Liver (tissue), 9 donors: ENCODE measurements around the gene AK3. TPM values are rescaled to one million over a fixed set of nuclear protein-coding genes. Genes with fewer than 3 reads are reported as not detected.

Source experiments
- DNase-seq: peaks from one replicate; pipeline ENCODE4 v3.0.0-alpha.2; 2017; ENCODE audit warnings: low spot score
- H3K27ac ChIP-seq, 2 donors: one replicate each; pipeline ENCODE4 v1.7.0; 2013; ENCODE audit warnings: inconsistent platforms in 2 of 2, low read length in 2 of 2, control low read depth in 1 of 2, low read depth in 1 of 2, mild to moderate bottlenecking in 1 of 2
- H3K27me3 ChIP-seq, 4 donors: one replicate each; pipeline versions ENCODE4 v1.6.1 to v1.7.0; 2013; ENCODE audit warnings: low read length in 3 of 4, inconsistent platforms in 1 of 4, mild to moderate bottlenecking in 1 of 4, moderate library complexity in 1 of 4; ENCODE audit not compliant: control insufficient read depth in 4 of 4, insufficient read depth in 4 of 4
- H3K36me3 ChIP-seq, 4 donors: one replicate each; pipeline versions ENCODE4 v1.6.1 to v1.7.0; 2013; ENCODE audit warnings: low read length in 3 of 4, mild to moderate bottlenecking in 3 of 4, low read depth in 1 of 4, moderate library complexity in 1 of 4; ENCODE audit not compliant: control insufficient read depth in 4 of 4, insufficient read depth in 3 of 4
- H3K4me1 ChIP-seq, 4 donors: one replicate each; pipeline versions ENCODE4 v1.6.1 to v1.7.0; 2013; ENCODE audit warnings: low read length in 3 of 4, mild to moderate bottlenecking in 3 of 4, moderate library complexity in 1 of 4; ENCODE audit not compliant: control insufficient read depth in 4 of 4, insufficient read depth in 4 of 4
- H3K4me3 ChIP-seq, 3 donors: one replicate each; pipeline versions ENCODE4 v1.6.1 to v1.7.0; 2013; ENCODE audit warnings: low read length in 3 of 3, control low read depth in 1 of 3, low read depth in 1 of 3, mild to moderate bottlenecking in 1 of 3
- H3K9ac ChIP-seq, 2 donors: one replicate each; pipeline ENCODE4 v1.7.0; 2013; ENCODE audit warnings: low read length in 2 of 2, mild to moderate bottlenecking in 2 of 2, moderate library complexity in 2 of 2, control low read depth in 1 of 2, low read depth in 1 of 2
- H3K9me3 ChIP-seq, 4 donors: one replicate each; pipeline versions ENCODE4 v1.6.1 to v1.7.0; 2013; ENCODE audit warnings: low read length in 3 of 4; ENCODE audit not compliant: control insufficient read depth in 4 of 4
- ATF3 ChIP-seq: IDR thresholded peaks from 2 replicates; pipeline ENCODE4 v1.6.1; 2016; ENCODE audit warnings: antibody characterized with exemption
- CTCF ChIP-seq: fragments of 150-350 bp; IDR thresholded peaks from 2 replicates; pipeline ENCODE4 v1.5.1; 2017; ENCODE audit warnings: improper control_type of control experiment, low read depth, low read length; ENCODE audit not compliant: missing input control
- EGR1 ChIP-seq, 2 donors: IDR thresholded peaks; 2 replicates each; pipeline ENCODE4 v1.6.1; 2016 to 2018; ENCODE audit warnings: antibody characterized with exemption in 2 of 2, low read depth in 2 of 2
- FOXA1 ChIP-seq: IDR thresholded peaks from 2 replicates; pipeline ENCODE4 v1.6.1; 2016; ENCODE audit warnings: antibody characterized with exemption
- FOXA2 ChIP-seq: IDR thresholded peaks from 2 replicates; pipeline ENCODE4 v1.6.1; 2016; ENCODE audit warnings: antibody characterized with exemption
- GABPA ChIP-seq, 2 donors: IDR thresholded peaks in 1 of 2; conservative IDR thresholded peaks in 1 of 2; 2 replicates each; pipeline ENCODE4 v1.6.1; 2016; ENCODE audit warnings: antibody characterized with exemption in 2 of 2, mild to moderate bottlenecking in 1 of 2, moderate library complexity in 1 of 2
- HNF4A ChIP-seq, 2 donors: conservative IDR thresholded peaks; 2 replicates each; pipeline ENCODE4 v1.6.1; 2016; ENCODE audit warnings: antibody characterized with exemption in 2 of 2, mild to moderate bottlenecking in 2 of 2
- HNF4G ChIP-seq: IDR thresholded peaks from 2 replicates; pipeline ENCODE4 v1.6.1; 2016; ENCODE audit warnings: antibody characterized with exemption
- JUND ChIP-seq, 2 donors: IDR thresholded peaks; 2 replicates each; pipeline ENCODE4 v1.6.1; 2016; ENCODE audit warnings: antibody characterized with exemption in 2 of 2
- MAX ChIP-seq: IDR thresholded peaks from 2 replicates; pipeline ENCODE4 v1.6.1; 2016; ENCODE audit warnings: antibody characterized with exemption
- NR2F2 ChIP-seq: IDR thresholded peaks from 2 replicates; pipeline ENCODE4 v1.6.1; 2016; ENCODE audit warnings: antibody characterized with exemption
- RAD21 ChIP-seq, 2 donors: IDR thresholded peaks; 2 replicates each; pipeline ENCODE4 v1.6.1; 2016; ENCODE audit warnings: antibody characterized with exemption in 2 of 2, mild to moderate bottlenecking in 2 of 2
- REST ChIP-seq: IDR thresholded peaks from 2 replicates; pipeline ENCODE4 v1.6.1; 2016; ENCODE audit warnings: antibody characterized with exemption, mild to moderate bottlenecking
- RXRA ChIP-seq, 2 donors: IDR thresholded peaks; 2 replicates each; pipeline ENCODE4 v1.6.1; 2017 to 2018; ENCODE audit warnings: antibody characterized with exemption in 2 of 2, mild to moderate bottlenecking in 1 of 2
- SP1 ChIP-seq: IDR thresholded peaks from 2 replicates; pipeline ENCODE4 v1.6.1; 2018; ENCODE audit warnings: antibody characterized with exemption, mild to moderate bottlenecking
- TAF1 ChIP-seq: conservative IDR thresholded peaks from 2 replicates; pipeline ENCODE4 v1.6.1; 2016; ENCODE audit warnings: antibody characterized with exemption, mild to moderate bottlenecking
- YY1 ChIP-seq: IDR thresholded peaks from 2 replicates; pipeline ENCODE4 v1.6.1; 2016; ENCODE audit warnings: antibody characterized with exemption, mild to moderate bottlenecking
- ZBTB33 ChIP-seq: IDR thresholded peaks from 2 replicates; pipeline ENCODE4 v1.6.1; 2016; ENCODE audit warnings: antibody characterized with exemption
- WGBS: extraction: QIAGEN DNeasy Blood & Tissue Kit; methylation state at CpG from one replicate; pipeline ENCODE4 v1.1.7; 2013; 5-methylcytosine and 5-hydroxymethylcytosine counted together
- polyA plus RNA-seq, 2 donors: library from polyadenylated mRNA; stranded (reverse) in 1 of 2; unstranded in 1 of 2; fragments of 200-250 nt in 1 of 2; fragments of >200 nt in 1 of 2; fragmentation: Nextera tagmentation in 1 of 2; extraction: Ambion mirVana in 1 of 2; gene quantifications; one replicate each; pipeline versions ENCODE4 v1.2.1 to v1.2.3, GENCODE V29; 2013 to 2015
- total RNA-seq, 2 donors: library from RNA; depleted of rRNA; stranded (reverse); fragments of >200 nt; gene quantifications; one replicate each; pipeline ENCODE4 v1.2.3, GENCODE V29; 2014
- donor health status: healthy.
- donor health status: healthy.
- donor health status: healthy.
- donor health status: healthy.
- donor health status: healthy.

AK3 gene
- total and polyA plus RNA-seq, 4 donors: 70.6 to 181 (median 101) TPM

- no peak for DNase-seq
- Histone ChIP-seq H3K4me3 (no peak overlapping the region), H3K9ac (no peak overlapping the region), H3K9me3 (no peaks in the 10 kb centered on the region), H3K27me3 (no peaks in the 10 kb centered on the region), H3K4me1 (peaks cover 0 to 24% (median 6%) of the 10 kb centered on the region in 4 donors), H3K36me3 (no peaks in the 10 kb centered on the region), H3K27ac (no peak overlapping the region)
- 86% methylated on average over 2 of the region's 2 CpGs for WGBS
- TF ChIP-seq YY1 (no peak), RAD21 (IDR thresholded peaks at IDR 0.05) (no peak), MAX (no peak), SP1 (no peak), HNF4G (no peak), NR2F2 (no peak), ZBTB33 (no peak), FOXA1 (no peak), JUND (IDR thresholded peaks at IDR 0.05) (no peak), FOXA2 (no peak), EGR1 (IDR thresholded peaks at IDR 0.05; ENCODE audit: low read depth in 2 of 2) (no peak), REST (no peak), GABPA (IDR thresholded peaks at IDR 0.05 in 1 of 2, conservative IDR thresholded peaks at IDR 0.05 in 1 of 2) (no peak), ATF3 (no peak), TAF1 (no peak), HNF4A (conservative IDR thresholded peaks at IDR 0.05) (no peak), CTCF (no peak), RXRA (IDR thresholded peaks at IDR 0.05) (no peak)
Observed at GRCh38 chr9:4668604-4669003, 72.4 kb downstream of the AK3 start.
